ENCODE measurements around the gene CLIC4.
"Not testable (repeated sequence)": the region's sequence is repeated elsewhere in the genome, so short reads cannot be mapped to it uniquely, and the experiment has no call there.

Gene CLIC4

DNA sequence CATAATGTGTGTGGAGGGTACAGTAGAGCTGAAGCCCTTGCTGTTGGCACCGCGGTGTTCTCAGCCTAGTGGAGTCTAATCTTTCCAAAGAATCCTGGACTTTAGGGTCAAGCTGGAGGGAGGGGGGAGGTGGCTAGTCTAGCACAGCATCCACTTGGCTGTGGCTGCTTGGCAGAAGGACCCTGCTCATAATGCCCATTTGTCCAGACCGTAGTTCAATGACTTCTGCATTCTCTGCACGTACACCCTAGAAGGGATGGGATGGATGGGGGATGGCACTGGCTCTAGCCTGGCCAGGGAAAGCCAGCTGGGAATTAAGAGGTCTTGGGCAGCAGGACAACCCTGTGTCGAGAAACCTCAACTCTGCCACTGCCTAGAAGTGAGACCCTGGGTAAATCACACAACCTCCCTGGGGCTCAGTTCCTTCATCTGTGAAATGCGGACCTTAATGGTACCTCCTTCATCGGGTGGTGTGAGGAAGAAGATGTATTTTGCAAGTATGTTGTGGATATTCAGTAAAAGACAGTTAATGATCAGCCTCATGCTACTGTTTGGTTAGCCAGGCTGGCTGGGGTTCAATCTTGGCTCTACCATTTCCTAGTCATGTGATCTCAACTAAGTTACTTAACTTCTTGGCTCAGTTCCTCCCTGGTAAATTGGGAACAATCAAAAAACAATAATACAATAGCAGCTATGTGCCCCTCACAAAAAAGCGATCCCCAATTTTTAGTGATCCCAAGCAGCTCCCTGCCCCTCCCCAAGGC, 27.2 kb upstream of the CLIC4 start:
- no peak for DNase-seq (ENCODE audit: low spot score)

DNA sequence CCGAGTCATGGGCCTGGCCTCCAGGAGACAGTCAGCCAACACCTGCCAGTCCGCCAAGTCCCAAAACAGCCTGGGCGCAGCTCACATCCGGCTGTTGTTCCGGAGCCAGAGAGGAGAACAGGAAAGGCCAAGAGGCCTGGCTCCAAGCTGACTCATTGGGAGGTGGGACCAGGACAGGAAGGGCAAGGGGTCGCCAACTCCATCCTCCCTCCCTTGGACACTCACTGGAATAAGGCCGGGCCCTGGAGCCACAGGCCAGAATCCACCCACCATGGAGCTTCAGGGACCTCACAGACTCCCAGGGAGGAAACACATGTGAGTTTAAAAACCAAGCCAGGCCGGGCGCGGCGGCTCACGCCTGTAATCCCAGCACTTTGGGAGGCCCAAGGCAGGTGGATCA, 25.1 kb upstream of the CLIC4 start:
- no peak for DNase-seq (ENCODE audit: low spot score)

DNA sequence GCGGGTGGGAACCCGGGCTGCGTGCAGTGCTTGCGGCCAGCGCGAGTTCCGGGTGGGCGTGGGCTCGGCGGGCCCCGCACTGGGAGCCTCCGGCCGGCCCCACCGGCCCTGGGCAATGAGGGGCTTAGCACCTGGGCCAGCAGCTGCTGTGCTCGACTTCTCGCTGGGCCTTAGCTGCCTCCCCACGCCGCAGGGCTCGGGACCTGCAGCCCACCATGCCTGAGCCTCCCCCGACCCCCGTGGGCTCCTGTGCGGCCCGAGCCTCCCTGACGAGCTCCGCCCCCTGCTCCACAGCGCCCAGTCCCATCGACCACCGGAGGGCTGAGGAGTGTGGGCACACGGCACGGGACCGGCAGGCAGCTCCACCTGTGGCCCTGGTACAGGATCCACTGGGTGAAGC, 23.7 kb upstream of the CLIC4 start:
- DNase-seq (ENCODE audit: low spot score) = no peak

DNA sequence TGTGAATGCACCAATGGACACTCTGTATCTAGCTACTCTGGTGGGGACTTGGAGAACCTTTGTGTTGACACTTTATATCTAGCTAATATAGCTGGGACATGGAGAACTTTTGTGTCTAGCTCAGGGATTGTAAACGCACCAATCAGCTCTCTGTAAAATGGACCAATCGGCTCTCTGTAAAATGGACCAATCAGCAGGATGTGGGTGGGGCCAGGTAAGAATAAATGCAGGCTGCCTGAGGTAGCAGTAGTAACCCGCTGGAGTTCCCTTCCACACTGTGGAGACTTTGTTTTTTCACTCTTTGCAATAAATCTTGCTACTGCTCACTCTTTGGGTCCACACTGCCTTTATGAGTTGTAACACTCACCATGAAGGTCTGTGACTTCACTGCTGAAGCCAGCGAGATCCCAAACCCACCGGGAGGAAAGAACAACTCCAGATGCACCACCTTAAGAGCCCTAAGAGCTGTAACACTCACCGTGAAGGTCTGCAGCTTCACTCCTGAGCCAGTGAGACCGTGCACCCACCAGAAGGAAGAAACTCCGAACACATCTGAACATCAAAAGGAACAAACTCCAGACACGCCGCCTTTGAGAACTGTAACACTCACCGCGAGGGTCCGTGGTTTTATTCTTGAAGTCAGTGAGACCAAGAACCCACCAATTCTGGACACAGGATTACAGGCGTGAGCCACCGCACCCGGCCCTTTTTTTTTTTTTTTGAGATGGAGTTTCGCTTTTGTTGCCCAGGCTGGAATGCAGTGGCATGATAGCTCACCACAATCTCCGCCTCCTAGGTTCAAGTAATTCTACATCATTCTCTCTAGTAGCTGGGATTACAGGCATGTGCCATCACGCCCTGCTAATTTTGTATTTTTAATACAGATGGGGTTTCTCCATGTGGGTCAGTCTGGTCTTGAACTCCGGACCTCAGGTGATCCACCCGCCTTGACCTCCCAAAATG, 22.9 kb upstream of the CLIC4 start:
- DNase-seq (ENCODE audit: low spot score) = not testable (repeated sequence)

DNA sequence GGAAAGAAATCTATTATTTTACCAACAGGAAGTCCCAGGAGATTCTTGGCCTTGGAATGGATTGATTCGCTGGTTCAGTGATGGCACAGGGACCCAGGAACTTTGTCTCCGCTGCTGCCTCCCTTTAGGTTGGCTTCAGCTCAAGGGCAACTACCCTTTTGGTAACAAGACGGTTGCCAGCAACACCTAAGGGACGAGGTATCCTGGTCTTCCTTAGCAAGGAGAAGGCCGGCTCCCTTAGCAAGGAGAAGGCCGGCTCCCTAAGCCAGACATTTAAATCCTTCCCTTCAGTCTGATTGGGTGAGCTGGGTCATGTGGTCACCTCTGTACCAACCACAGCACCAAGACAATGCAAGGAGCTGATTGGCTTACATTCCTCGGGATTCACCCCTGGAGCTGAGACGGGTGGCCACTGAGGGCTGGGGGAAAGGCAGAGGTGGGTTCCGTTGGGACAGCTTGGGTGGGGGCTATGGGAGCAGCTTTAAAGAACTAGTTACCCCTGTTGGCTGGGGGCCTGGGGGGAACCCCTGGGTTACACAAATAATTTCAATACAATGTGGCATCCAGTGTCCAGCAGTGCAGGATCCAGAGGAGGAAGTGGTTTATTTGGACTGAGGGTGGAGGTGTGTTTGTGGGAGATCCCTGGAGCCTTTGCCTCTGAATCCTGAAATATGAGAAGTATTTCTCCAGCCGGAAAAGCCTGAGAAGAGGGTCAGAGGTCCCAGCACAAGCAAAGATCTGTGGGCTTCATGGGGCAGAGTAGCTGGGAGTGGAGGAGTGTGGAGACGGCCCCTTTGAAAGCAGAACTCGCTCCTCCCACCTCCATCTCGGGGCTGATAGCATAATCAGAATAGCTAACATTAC, 20.7 kb upstream of the CLIC4 start:
- DNase-seq (ENCODE audit: low spot score) = no peak

DNA sequence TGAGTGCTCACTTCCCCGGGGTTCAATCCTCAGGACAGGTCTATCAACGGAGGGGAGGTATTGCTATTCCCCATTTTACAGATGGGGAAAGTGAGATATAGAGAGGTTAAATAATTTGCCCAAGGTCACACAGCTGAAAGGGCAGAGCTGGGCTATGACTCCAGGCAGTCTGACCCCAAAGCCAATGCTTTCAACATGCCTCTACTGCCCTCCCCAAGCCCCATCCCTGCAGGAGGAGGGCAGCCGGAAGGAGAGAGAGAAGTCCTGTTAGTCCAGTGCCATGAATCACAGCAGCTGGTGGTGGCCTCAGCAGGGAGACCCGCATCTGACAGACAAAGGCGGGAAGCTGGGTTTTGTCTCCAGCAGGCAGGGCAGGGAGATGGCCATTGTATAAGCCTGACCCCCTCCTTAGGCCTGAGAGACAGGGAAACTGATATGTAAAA, 20.0 kb upstream of the CLIC4 start:
- DNase-seq (ENCODE audit: low spot score) = no peak

DNA sequence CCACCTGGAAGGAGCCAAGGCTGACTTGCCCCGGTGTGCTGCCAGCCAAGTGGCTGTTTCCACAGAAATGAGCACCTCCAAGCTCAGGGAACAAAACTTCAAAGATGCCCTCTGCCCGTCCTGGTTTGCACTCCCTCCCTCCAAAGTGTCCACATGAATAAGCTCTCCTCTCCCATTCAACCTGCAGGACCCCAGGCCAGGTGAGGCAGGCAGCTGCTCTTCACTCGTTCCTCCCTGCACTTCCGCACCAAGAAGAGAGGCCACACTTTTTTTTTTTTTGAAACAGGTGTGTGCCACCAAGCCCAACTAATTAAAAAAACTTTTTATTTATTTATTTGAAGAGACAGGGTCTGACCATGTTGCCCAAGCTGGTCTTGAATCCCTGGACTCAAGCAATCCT, 18.5 kb upstream of the CLIC4 start:
- no peak for DNase-seq (ENCODE audit: low spot score)

DNA sequence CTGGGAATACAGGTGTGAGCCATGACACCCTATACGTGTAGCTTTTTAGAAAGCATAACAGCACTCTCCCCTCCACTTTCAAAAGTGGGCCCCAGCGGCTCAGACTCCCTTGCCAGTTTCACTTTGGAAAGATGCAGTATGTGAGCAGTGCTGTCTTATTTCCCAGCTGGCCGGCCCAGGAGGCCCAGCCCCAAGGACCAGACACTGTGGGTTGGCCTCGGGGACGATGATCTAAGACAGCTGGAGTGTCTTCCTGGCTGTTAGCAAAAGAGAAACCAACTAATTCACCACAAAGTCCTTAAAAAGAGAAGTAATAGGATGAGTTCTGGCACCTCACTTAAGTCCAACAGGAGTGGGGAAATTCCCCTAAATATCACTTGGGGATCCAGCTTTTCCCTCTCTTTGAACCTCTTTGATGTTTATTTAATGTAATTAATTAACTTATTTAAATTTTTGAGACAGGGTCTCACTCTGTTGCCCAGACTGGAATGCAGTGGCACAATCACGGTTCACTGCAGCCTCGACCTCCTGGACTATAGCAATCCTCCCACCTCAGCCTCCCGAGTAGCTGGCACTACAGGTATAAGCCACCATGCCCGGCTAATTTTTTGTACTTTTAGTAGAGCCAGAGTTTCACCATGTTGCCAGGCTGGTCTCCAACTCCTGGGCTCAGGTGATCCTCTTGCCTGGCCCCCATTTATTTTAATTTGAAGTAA, 17.6 kb upstream of the CLIC4 start:
- no peak for DNase-seq (ENCODE audit: low spot score)

DNA sequence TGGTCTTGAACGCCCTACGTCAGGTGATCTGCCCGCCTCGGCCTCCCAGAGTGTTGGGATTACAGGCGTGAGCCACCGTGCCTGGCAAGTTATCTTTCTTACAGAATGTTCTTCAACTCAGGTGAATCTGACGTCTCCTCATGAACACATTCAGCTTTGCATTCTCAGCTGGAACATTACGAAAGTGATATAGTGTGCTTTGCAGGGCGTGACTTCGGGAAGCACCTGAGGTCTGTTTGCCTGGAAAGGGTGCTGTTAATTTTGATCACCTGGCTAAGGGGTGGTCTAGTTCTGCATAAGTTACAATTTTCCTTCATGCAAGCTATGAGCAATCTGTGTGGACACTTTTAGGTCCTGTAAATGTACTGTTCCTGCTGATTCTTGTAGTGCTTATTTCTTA, 16.3 kb upstream of the CLIC4 start:
- no peak for DNase-seq (ENCODE audit: low spot score)

DNA sequence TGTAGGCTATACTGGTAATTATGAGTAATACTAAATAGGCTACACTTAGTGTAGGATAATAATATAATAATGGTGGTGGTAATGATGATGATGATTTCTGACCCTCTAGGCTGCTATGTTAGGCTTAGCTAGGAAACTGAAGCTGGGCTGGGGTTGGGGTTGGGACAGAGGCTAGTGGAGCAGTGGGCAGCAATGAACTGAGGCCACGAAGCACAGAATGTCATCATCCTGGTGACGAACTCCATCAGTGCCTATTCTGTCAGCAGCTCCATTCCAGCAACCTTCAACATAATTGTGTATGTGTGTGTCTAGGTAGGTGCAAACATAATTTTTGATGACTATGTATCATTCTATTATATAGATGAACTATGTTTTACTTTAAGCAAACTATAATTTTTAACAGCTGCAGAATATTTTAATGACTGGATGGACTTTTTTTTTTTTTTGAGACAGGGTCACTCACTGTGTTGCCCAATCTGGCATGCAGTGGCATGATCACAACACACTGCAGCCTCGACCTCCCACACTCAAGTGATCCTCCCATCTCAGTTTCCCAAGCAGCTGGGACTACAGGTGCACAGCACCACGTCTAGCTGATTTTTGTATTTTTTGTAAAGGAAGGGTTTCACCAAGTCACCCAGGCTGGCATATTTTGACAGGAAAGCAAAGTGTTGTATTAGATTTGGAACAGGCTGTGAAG, 12.9 kb upstream of the CLIC4 start:
- DNase-seq (ENCODE audit: low spot score) = no peak

DNA sequence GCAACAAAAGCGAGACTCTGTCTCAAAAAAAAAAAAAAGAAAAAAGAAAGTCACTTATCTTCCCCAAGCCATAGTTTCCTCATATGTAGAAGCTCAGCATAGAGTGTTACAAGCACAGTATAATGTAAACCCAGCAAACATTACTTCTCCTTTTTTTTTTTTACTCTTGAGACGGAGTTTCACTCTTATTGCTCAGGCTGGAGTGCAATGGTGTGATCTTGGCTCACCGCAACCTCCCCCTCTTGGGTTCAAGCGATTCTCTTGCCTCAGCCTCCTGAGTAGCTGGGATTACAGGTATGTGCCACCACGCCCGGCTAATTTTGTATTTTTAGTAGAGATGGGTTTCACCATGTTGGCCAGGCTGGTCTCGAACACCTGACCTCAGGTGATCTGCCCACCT, 11.9 kb upstream of the CLIC4 start:
- DNase-seq (ENCODE audit: low spot score) = not testable (repeated sequence)

DNA sequence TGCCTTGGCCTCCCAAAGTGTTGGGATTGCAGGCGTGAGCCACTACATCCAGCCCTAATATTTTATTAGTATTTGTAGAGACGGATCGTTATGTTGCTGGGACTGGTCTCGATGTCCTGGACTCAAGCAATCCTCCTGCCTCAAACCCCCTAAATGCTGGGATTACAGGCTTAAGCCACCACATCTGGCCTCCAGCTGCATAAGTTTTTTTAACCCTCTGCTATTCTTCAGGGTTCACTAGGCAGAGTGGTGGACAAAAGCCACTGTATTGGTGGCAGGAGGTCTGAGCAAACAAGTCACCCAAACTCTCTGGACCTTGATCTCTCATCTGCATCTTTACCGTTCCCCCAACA, 10.1 kb upstream of the CLIC4 start:
- DNase-seq (ENCODE audit: low spot score) = no peak

DNA sequence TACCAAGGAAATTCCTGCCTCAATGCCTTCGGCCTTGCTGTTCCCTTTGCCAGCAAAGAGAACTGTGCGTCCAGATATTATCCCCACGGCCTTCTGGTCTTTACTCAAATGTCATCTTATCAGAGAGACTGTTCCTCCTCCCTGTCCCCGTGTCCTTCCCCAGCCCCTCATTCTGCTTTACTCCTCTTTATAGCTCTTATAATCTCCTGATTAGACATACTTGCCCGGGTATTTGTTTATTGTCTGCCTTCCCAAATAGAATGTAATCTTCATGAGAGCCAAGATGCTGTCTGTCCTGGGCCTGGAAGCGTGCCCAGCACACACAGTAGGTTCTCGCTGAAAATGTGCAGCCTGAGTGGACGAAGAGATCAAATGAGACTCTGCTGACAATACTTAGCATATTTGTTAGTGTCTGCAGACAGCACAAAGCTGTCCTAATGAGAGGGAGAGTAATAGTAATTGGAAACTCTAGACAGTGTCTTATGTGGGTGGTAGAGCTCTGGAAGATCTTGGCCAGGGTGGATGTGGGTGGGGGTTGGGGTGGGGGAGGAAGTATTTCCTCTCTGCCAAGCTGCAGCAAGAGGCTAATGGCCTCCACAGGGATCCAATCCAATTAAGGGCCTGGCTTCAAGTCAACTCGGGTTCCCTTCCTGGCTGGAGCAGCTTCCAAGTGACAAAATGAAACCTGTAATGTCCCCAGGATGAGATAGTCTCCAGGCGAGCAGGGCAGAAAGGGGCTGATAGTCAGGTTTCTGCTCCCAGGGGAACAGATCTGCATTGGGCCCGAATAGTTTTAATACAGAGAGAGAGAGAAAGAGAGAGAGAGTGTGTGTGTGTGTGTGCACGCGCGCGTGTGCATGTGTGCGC, 9.5 kb upstream of the CLIC4 start:
- peak; percentile 70 for DNase-seq (ENCODE audit: low spot score)

DNA sequence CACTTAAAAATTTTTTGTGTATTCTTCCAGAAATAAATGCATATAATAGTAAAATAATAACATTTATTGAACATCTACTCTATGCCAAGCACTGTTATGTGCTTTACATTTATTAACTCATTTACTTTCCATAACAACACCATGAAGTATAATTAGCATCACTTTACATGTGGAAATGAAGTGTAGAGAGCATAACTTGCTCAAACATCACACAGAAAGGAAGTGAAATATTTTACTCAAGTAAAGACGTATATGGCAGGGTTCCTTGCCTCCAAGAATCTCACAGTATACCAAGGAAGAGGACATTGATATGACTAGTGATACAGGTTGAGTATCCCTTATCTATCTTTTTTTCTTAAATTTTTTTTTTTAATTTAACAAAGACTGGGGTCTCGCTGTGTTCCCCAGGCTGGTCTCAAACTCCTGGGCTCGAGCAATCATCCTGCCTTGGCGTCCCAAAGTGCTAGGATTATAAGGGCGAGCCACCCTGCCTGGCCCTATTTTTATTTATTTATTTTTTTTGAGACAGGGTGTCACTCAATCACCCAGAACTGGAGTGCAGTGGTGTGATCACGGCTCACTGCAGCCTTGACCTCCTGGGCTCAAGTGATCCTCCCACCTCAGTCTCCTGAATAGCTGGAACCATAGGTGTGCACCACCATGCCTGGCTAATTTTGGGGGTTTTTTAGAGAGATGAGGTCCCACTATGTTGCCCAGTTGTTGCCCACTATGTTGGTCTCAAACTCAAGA, 7.7 kb upstream of the CLIC4 start:
- DNase-seq (ENCODE audit: low spot score) = no peak

DNA sequence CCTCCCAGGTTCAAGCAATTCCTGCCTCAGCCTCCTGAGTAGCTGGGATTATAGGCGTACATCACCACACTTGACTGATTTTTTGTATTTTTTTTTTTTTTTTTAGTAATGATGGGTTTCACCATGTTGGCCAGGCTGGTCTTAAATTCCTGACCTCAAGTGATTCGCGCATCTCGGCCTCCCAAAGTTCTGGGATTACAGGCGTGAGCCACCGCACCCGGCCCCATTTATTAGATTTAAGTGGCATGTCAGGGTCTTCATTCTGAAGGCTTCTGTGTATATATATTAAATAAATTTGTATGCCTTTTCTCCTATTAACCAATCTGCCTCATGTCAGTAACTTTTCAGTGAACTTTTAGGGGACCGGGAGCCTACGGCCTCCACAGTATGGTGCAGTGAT, 6.0 kb upstream of the CLIC4 start:
- no peak for DNase-seq (ENCODE audit: low spot score)

DNA sequence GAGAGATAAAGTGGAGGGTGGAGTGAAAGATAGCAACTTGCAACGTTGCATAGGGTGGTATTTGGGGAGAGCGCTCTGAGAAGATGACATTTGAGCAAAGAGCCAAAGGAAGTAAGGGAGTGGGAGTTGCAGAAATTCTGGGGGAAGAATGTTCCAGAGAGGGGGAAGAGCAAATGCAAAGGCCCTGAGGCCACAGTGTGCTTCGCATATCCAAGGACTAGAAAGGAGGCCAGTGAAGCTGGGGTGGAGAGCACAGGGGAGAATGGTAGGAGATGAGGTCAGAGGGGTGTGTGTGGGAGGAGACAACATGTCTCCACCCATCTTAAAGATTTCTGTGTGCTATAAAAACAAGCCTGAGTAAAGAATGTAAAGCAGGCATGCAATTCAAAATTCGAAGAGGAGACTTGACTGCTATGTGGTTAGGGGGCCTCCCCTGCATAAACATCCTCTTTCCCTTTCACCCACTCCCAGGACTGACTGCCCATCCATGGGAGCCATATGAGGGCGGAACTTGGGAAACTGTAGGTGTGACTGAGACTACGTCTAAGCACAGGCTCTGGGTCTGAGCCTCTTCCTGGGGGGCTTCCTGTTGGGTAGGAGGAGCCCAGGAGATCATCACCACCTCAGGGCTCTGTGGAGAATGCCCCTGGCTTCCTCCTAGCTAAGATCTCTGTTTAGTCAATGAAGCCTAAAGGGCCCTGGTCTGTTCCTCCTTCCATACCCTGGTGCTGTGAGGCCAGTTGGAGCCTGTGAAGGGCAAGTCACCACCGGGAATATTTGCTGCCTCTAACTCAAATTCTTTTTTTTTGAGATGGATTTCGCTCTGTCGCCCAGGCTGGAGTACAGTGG, 2.9 kb upstream of the CLIC4 start:
- no peak for DNase-seq (ENCODE audit: low spot score)

DNA sequence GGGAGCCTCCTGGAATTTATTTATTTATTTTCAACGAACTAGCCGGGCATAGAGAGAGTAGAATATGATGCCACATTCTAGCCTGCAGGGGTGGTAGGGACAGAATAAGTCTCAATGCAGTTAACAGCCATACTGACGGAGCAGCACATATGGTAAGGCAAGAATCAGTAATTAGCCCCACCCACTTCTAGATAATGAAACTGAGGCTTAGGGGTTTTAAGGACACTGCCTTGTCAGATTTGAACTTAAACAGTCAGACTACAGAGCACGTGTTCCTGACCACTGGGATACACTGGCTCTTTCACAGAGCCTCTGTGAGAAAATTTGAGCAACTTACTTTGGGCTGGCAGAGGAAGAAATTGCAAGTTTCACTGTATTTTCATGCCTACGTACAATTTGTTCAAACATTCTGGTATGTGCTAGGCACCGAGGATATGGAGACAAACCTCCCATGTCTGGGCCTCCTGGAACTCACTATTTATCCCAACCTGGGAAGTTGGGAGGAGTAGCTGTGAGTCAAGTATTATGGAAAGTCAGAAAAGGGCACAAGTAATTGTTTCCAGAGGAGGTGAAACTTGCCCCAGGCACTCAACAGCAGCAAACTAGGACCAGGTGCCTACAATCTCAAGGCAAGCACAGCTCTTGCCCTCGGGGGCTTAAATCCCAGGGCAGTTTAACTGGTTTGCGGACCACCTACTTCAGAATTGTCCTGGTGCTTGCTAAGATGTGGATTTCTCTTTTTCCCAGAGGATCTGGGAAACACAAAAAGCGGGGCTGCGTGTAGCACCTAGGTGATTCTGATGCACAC, 1.6 kb upstream of the CLIC4 start:
- no peak for DNase-seq (ENCODE audit: low spot score)
